HepG2 (cell line): ENCODE data around the gene ESYT1. TPM values are rescaled to one million over a fixed set of nuclear protein-coding genes. Genes with fewer than 3 reads are reported as not detected.

Experiments used
- FIP1L1 ChIP-seq: fragments of 200-400 bp; formaldehyde crosslinking; IDR thresholded peaks from 2 replicates; pipeline ENCODE4 v1.6.1; 2018; ENCODE audit warnings: low read depth, mild to moderate bottlenecking, low read length, moderate library complexity, borderline replicate concordance; ENCODE audit not compliant: insufficient read depth
- FOXA3 ChIP-seq: IDR thresholded peaks from 2 replicates; pipeline ENCODE4 v1.6.1; 2016; ENCODE audit warnings: missing genetic modification reagents, missing compliant biosample characterization
- FOXP1 ChIP-seq, 2 experiments: fragments of 450-650 bp in 1 of 2; IDR thresholded peaks; 2 replicates each; pipeline ENCODE4 v1.6.1; 2017 to 2018; ENCODE audit warnings: antibody characterized with exemption in 1 of 2
- HCFC1 ChIP-seq: fragments of 150-350 bp; IDR thresholded peaks from 2 replicates; pipeline ENCODE4 v1.6.1; 2014; ENCODE audit warnings: low read depth, low read length
- RARA ChIP-seq: IDR thresholded peaks from 2 replicates; pipeline ENCODE4 v1.6.1; 2016; ENCODE audit warnings: missing genetic modification reagents, missing compliant biosample characterization
- RBM39 ChIP-seq: fragments of 200-400 bp; formaldehyde crosslinking; IDR thresholded peaks from one replicate; pipeline ENCODE4 v1.6.1; 2018; ENCODE audit warnings: antibody characterized with exemption, mild to moderate bottlenecking, low read depth, low read length; ENCODE audit not compliant: poor library complexity, severe bottlenecking
- RXRB ChIP-seq: IDR thresholded peaks from 2 replicates; pipeline ENCODE4 v1.6.1; 2016; ENCODE audit warnings: borderline replicate concordance, missing genetic modification reagents, missing compliant biosample characterization
- SIN3A ChIP-seq: IDR thresholded peaks from 2 replicates; pipeline ENCODE4 v1.6.1; 2011; ENCODE audit warnings: low read depth, mild to moderate bottlenecking, control low read depth, low read length, borderline replicate concordance
- SMAD1 ChIP-seq: sonication (generic); formaldehyde crosslinking; IDR thresholded peaks from 2 replicates; pipeline ENCODE4 v1.4.0; 2020; ENCODE audit warnings: missing genetic modification reagents, low read depth, mild to moderate bottlenecking, borderline replicate concordance
- SMC3 ChIP-seq: IDR thresholded peaks from 2 replicates; pipeline ENCODE4 v1.6.1; 2011; ENCODE audit warnings: low read length, improper control_type of control experiment
- SNAPC5 ChIP-seq: sonication (generic); formaldehyde crosslinking; IDR thresholded peaks from 2 replicates; pipeline ENCODE4 v1.8.1; 2023; ENCODE audit warnings: mild to moderate bottlenecking, missing genetic modification reagents, borderline replicate concordance
- SRSF4 ChIP-seq: fragments of 200-400 bp; formaldehyde crosslinking; IDR thresholded peaks from one replicate; pipeline ENCODE4 v1.6.1; 2018; ENCODE audit warnings: mild to moderate bottlenecking, low read depth, low read length, moderate library complexity; ENCODE audit not compliant: poor library complexity, severe bottlenecking
- TBP ChIP-seq: sonication (generic); formaldehyde crosslinking; IDR thresholded peaks from 2 replicates; pipeline ENCODE4 v1.5.0; 2020; ENCODE audit warnings: missing genetic modification reagents
- ZMAT5 ChIP-seq: sonication (generic); formaldehyde crosslinking; IDR thresholded peaks from 2 replicates; pipeline ENCODE4 v1.5.0; 2020; ENCODE audit warnings: mild to moderate bottlenecking, low read depth, missing genetic modification reagents, borderline replicate concordance
- ZNF160 ChIP-seq: sonication (generic); formaldehyde crosslinking; IDR thresholded peaks from 2 replicates; pipeline ENCODE4 v1.8.0; 2022; ENCODE audit warnings: mild to moderate bottlenecking, inconsistent platforms, missing genetic modification reagents
- ZNF232 ChIP-seq: sonication (generic); formaldehyde crosslinking; IDR thresholded peaks from 2 replicates; pipeline ENCODE4 v1.4.0; 2020; ENCODE audit warnings: missing genetic modification reagents, borderline replicate concordance
- polyA plus RNA-seq, 8 experiments: library from polyadenylated mRNA; depleted of rRNA in 3 of 8; stranded (reverse) in 7 of 8; unstranded in 1 of 8; fragments of >200 nt; fragmentation: Illumina TruSeq in 4 of 8; extraction: Trizol in 4 of 8; gene quantifications; 2 replicates each; pipeline versions ENCODE4 v1.2.1 to v1.2.3, GENCODE V29; 2011 to 2016; ENCODE audit warnings: low read depth in 4 of 8, missing spikeins in 1 of 8, mixed read lengths in 1 of 8; ENCODE audit not compliant: insufficient read depth in 1 of 8
- total RNA-seq, 5 experiments: library from RNA; depleted of rRNA; stranded (reverse); fragments of >200 nt; fragmentation: Illumina TruSeq; extraction: Trizol; gene quantifications; 2 replicates each; pipeline ENCODE4 v1.2.3, GENCODE V29; 2016; ENCODE audit warnings: low read depth in 1 of 5
- TF ChIP-seq, protein P1 (sequence below): IDR thresholded peaks from 2 replicates; pipeline ENCODE4 v1.6.1; 2016; ENCODE audit warnings: low read depth, control low read depth
- TF ChIP-seq, protein P2 (sequence below): sonication (generic); formaldehyde crosslinking; IDR thresholded peaks from 2 replicates; pipeline ENCODE4 v1.4.0; 2020; ENCODE audit warnings: missing genetic modification reagents, borderline replicate concordance
- TF ChIP-seq, protein P3 (sequence below): sonication (generic); formaldehyde crosslinking; IDR thresholded peaks from 2 replicates; pipeline ENCODE4 v1.5.0; 2020; ENCODE audit warnings: missing genetic modification reagents

Gene ESYT1
- total and polyA plus RNA-seq, 2 of the 13 experiments (the other 11 are each of a cell fraction or from before 2014, with no cell fraction given) = 66.9 to 71.0 TPM

GRCh38 chr12:56104109-56104814 lies 23.8 kb upstream of the ESYT1 start, which contains the start of gene PA2G4 (continued):
- TF ChIP-seq, protein P1, sequence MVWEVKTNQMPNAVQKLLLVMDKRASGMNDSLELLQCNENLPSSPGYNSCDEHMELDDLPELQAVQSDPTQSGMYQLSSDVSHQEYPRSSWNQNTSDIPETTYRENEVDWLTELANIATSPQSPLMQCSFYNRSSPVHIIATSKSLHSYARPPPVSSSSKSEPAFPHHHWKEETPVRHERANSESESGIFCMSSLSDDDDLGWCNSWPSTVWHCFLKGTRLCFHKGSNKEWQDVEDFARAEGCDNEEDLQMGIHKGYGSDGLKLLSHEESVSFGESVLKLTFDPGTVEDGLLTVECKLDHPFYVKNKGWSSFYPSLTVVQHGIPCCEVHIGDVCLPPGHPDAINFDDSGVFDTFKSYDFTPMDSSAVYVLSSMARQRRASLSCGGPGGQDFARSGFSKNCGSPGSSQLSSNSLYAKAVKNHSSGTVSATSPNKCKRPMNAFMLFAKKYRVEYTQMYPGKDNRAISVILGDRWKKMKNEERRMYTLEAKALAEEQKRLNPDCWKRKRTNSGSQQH (CRISPR knock-in tag) = peak; percentile 28; the same call in 1 of the 2 replicates
- TF ChIP-seq, protein P2, sequence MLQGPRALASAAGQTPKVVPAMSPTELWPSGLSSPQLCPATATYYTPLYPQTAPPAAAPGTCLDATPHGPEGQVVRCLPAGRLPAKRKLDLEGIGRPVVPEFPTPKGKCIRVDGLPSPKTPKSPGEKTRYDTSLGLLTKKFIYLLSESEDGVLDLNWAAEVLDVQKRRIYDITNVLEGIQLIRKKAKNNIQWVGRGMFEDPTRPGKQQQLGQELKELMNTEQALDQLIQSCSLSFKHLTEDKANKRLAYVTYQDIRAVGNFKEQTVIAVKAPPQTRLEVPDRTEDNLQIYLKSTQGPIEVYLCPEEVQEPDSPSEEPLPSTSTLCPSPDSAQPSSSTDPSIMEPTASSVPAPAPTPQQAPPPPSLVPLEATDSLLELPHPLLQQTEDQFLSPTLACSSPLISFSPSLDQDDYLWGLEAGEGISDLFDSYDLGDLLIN (CRISPR knock-in tag) = peak; percentile 87; the same call in 1 of the 2 replicates
- TF ChIP-seq TBP (CRISPR knock-in tag) = no peak
- peak; percentile 54; the same call in 1 of the 2 replicates for TF ChIP-seq ZNF160 (CRISPR knock-in tag)
- no peak for TF ChIP-seq FOXP1 (IDR thresholded peaks at IDR 0.05)
- TF ChIP-seq FOXP1 (CRISPR knock-in tag; IDR thresholded peaks at IDR 0.05) = no peak
- no peak for TF ChIP-seq SMC3
- TF ChIP-seq RBM39 = peak; percentile 47
- peak; percentile 82; the same call in 1 of the 2 replicates for TF ChIP-seq SIN3A
- peak; percentile 92; the same call in 1 of the 2 replicates for TF ChIP-seq FIP1L1
- TF ChIP-seq RARA (CRISPR knock-in tag) = peak; percentile 64
- peak; percentile 68 for TF ChIP-seq FOXA3 (CRISPR knock-in tag)
- TF ChIP-seq ZNF232 (CRISPR knock-in tag) = 0 out of 2 replicates have a peak, but pooled peaks have one; percentile 71
- TF ChIP-seq, protein P3, sequence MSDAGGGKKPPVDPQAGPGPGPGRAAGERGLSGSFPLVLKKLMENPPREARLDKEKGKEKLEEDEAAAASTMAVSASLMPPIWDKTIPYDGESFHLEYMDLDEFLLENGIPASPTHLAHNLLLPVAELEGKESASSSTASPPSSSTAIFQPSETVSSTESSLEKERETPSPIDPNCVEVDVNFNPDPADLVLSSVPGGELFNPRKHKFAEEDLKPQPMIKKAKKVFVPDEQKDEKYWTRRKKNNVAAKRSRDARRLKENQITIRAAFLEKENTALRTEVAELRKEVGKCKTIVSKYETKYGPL (CRISPR knock-in tag) = no peak; the same call in none of the 2 replicates
- TF ChIP-seq ZMAT5 (CRISPR knock-in tag) = peak; percentile 72; the same call in 1 of the 2 replicates
- peak; percentile 94 for TF ChIP-seq HCFC1
- peak; percentile 82; the same call in 1 of the 2 replicates for TF ChIP-seq RXRB (CRISPR knock-in tag)
- TF ChIP-seq SMAD1 (CRISPR knock-in tag) = no peak; the same call in 1 of the 2 replicates
- peak; percentile 81 for TF ChIP-seq SNAPC5 (CRISPR knock-in tag)
- TF ChIP-seq SRSF4 = peak; percentile 91
